Chondrocyte (in vitro differentiated cells): ENCODE data around the gene CAPN15. TPM values are rescaled to one million over a fixed set of nuclear protein-coding genes. Genes with fewer than 3 reads are reported as not detected.

Experiments used
- DNase-seq: peaks from one replicate; pipeline ENCODE4 v3.0.0; 2021; ENCODE audit warnings: mixed read lengths, low spot score
- H3K27ac Mint-ChIP-seq: one replicate; pipeline ENCODE4 v1.8.0; 2021; ENCODE audit warnings: mild to moderate bottlenecking, moderate library complexity, mixed read lengths; ENCODE audit not compliant: unreplicated experiment
- H3K27me3 Mint-ChIP-seq: 2 replicates; pipeline ENCODE4 v1.8.0; 2021; ENCODE audit warnings: low read depth, mixed read lengths
- H3K36me3 Mint-ChIP-seq: 2 replicates; pipeline ENCODE4 v1.8.0; 2021; ENCODE audit warnings: low read depth, mixed read lengths
- H3K4me1 Mint-ChIP-seq: 2 replicates; pipeline ENCODE4 v1.8.0; 2021; ENCODE audit warnings: low read depth, mild to moderate bottlenecking, mixed read lengths
- H3K4me3 Mint-ChIP-seq: one replicate; pipeline ENCODE4 v1.8.0; 2021; ENCODE audit warnings: mild to moderate bottlenecking, moderate library complexity, mixed read lengths; ENCODE audit not compliant: unreplicated experiment
- H3K9me3 Mint-ChIP-seq: 2 replicates; pipeline ENCODE4 v1.8.0; 2021; ENCODE audit warnings: low read depth, mixed read lengths
- CTCF ChIP-seq: fragments of 200-600 bp; sonication (generic); IDR thresholded peaks from 2 replicates; pipeline ENCODE4 v1.5.0; 2021; ENCODE audit warnings: antibody characterized with exemption, mild to moderate bottlenecking, moderate library complexity
- total RNA-seq: library from RNA; stranded (reverse); gene quantifications from 3 replicates; pipeline ENCODE4 v1.2.1, GENCODE V29; 2021

The CAPN15 gene
- total RNA-seq, 1 donor from 2014 or later, result 28.8 TPM

DNA sequence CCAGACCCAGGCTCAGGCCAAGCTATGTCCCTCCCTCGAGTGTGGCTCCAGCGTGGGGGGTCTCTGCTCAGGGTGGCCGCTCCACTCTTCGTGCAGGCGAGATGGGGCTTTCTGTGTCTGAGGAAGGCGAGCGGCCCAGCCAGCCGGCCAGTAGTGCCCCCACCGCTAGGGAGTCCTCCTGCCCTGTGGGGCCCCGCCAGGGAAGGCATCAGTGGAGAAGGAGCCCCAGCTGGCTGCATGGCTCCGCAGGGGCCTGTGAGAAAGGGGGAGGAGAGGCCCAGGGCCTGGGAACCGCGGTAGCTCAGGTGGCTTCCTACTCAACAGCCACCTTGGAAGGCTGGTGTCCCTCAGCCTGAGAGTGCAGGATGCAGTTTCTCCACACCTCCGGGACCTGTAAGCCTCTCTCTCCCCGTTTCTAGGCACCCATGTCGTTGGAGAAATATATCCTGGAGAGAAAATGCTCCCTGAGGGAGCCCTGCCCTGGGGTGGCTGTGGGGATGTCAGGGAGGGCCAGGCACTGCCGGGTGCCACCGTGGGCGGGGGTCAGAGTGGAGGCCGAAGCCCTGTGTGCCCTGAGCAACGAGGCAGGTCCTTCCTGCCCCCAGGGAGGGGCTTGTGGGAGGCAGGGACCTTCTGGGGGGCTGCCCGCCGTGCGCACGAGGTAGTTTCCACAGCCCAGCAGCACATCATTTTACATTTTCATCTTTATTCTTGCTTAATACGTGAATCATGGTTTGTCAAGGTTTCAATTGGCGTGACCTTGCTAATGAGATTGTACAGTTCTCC is 45.5 kb downstream of the CAPN15 start:
- TF ChIP-seq CTCF, result no peak
- no peak overlapping the region for H3K27ac Mint-ChIP-seq
- no peak for DNase-seq
- no peaks in the 10 kb centered on the region for H3K9me3 Mint-ChIP-seq
- no peak overlapping the region for H3K4me3 Mint-ChIP-seq
- H3K4me1 Mint-ChIP-seq, result peaks cover 28% of the 10 kb centered on the region
- H3K27me3 Mint-ChIP-seq, result no peaks in the 10 kb centered on the region
- peaks cover 1% of the 10 kb centered on the region for H3K36me3 Mint-ChIP-seq

DNA sequence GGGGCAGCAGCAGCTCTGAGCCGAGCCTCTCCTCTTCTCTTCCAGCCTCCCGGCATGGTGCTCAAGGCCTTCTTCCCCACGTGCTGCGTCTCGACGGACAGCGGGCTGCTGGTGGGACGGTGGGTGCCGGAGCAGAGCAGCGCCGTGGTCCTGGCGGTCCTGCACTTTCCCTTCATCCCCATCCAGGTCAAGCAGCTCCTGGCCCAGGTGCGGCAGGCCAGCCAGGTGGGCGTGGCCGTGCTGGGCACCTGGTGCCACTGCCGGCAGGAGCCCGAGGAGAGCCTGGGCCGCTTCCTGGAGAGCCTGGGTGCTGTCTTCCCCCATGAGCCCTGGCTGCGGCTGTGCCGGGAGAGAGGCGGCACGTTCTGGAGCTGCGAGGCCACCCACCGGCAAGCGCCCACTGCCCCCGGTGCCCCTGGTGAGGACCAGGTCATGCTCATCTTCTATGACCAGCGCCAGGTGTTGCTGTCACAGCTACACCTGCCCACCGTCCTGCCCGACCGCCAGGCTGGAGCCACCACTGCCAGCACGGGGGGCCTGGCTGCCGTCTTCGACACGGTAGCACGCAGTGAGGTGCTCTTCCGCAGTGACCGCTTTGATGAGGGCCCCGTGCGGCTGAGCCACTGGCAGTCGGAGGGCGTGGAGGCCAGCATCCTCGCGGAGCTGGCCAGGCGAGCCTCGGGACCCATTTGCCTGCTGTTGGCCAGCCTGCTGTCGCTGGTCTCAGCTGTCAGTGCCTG is 46.7 kb downstream of the CAPN15 start:
- no peak for DNase-seq
- peaks cover 24% of the 10 kb centered on the region for H3K4me1 Mint-ChIP-seq
- no peak overlapping the region for H3K4me3 Mint-ChIP-seq
- TF ChIP-seq CTCF, result no peak
- no peaks in the 10 kb centered on the region for H3K27me3 Mint-ChIP-seq
- H3K27ac Mint-ChIP-seq, result no peak overlapping the region
- peaks cover 1% of the 10 kb centered on the region for H3K36me3 Mint-ChIP-seq
- H3K9me3 Mint-ChIP-seq, result no peaks in the 10 kb centered on the region

- Mint-ChIP-seq H3K4me1 (peaks cover 20% of the 10 kb centered on the region), H3K4me3 (no peak overlapping the region), H3K27me3 (no peaks in the 10 kb centered on the region), H3K36me3 (peaks cover 1% of the 10 kb centered on the region), H3K27ac (no peak overlapping the region), H3K9me3 (no peaks in the 10 kb centered on the region)
- no peak for DNase-seq
- no peak for TF ChIP-seq CTCF
Measured at GRCh38 chr16:575354-576196, 48.1 kb downstream of the CAPN15 start.

DNA sequence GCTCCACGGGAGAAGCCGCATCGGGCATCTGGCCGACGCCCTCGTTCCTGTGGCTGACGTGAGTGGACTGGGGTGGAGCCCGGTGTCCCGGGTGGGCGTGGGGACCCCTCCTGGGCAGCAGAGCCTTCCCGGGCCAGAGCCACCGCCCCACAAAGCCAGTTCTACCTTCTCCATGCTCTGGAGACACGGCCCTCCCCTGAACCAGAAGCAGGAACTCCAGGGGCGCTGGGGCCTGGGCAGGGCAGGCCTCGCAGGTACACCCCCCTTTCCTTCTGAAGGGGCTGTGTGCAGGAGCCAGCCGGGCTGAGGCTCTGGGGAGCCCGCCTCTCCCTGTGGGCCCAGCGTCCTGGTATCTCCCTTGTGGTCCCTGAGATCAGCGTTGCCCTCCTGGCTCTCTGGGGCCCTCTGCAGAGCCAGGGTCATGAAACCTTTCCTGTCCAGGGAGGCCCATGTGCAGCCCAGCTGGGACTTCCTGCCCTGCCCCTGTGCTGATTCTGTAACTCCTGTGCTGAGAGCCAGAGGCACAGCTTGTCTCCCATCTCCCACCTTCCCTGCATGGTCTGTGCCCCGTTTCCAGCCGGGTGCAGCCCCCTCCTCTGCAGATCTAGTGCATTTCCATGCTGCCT is 48.8 kb downstream of the CAPN15 start:
- Mint-ChIP-seq H3K4me1 (peaks cover 13% of the 10 kb centered on the region), H3K36me3 (peaks cover 1% of the 10 kb centered on the region), H3K27me3 (no peaks in the 10 kb centered on the region), H3K9me3 (no peaks in the 10 kb centered on the region), H3K4me3 (no peak overlapping the region), H3K27ac (no peak overlapping the region)
- DNase-seq, result no peak
- no peak for TF ChIP-seq CTCF
